Activated T-cell treated with anti-CD3 and anti-CD28 coated beads, Interleukin-2, amount 50 U/mL, for 24 hours (primary cell): ENCODE results near the gene TMEM135.
"Not testable (repeated sequence)": the region's sequence is repeated elsewhere in the genome, so short reads cannot be mapped to it uniquely, and the experiment has no call there.

Experiments
- DNase-seq: peaks from one replicate; pipeline ENCODE4 v3.0.0-alpha.2; 2020
- H3K27ac Mint-ChIP-seq: 2 replicates; pipeline ENCODE4 v1.8.0; 2020; ENCODE audit warnings: mild to moderate bottlenecking, mixed read lengths
- H3K27me3 Mint-ChIP-seq: 2 replicates; pipeline ENCODE4 v1.8.0; 2020; ENCODE audit warnings: mixed read lengths
- H3K36me3 Mint-ChIP-seq: 2 replicates; pipeline ENCODE4 v1.8.0; 2020; ENCODE audit warnings: low read depth, mixed read lengths
- H3K4me1 Mint-ChIP-seq: 2 replicates; pipeline ENCODE4 v1.8.0; 2020; ENCODE audit warnings: low read depth, mixed read lengths
- H3K4me3 Mint-ChIP-seq: 2 replicates; pipeline ENCODE4 v1.8.0; 2020; ENCODE audit warnings: mild to moderate bottlenecking, moderate library complexity, mixed read lengths
- H3K9me3 Mint-ChIP-seq: 2 replicates; pipeline ENCODE4 v1.8.0; 2020; ENCODE audit warnings: mixed read lengths

The TMEM135 gene

GRCh38 chr11:87271951-87272350 lies 234.2 kb downstream of the TMEM135 start:
- not testable (repeated sequence) for DNase-seq, H3K27ac Mint-ChIP-seq, H3K4me1 Mint-ChIP-seq, H3K9me3 Mint-ChIP-seq, H3K27me3 Mint-ChIP-seq, H3K4me3 Mint-ChIP-seq, H3K36me3 Mint-ChIP-seq

- DNase-seq: no peak
- Mint-ChIP-seq H3K27me3 (no peaks in the 10 kb centered on the region), H3K27ac (no peak overlapping the region), H3K36me3 (no peaks in the 10 kb centered on the region), H3K4me3 (no peak overlapping the region), H3K9me3 (no peaks in the 10 kb centered on the region), H3K4me1 (no peaks in the 10 kb centered on the region)
Measured at GRCh38 chr11:87275176-87275575, 237.4 kb downstream of the TMEM135 start.

- H3K4me3 Mint-ChIP-seq: no peak overlapping the region
- DNase-seq: no peak
Measured at GRCh38 chr11:87280143-87280542, 242.4 kb downstream of the TMEM135 start.

GRCh38 chr11:87281496-87281895 lies 243.8 kb downstream of the TMEM135 start:
- H3K36me3 Mint-ChIP-seq: peaks cover 8% of the 10 kb centered on the region
- no peak overlapping the region for H3K27ac Mint-ChIP-seq
- DNase-seq: no peak
- H3K27me3 Mint-ChIP-seq: no peaks in the 10 kb centered on the region
- no peaks in the 10 kb centered on the region for H3K9me3 Mint-ChIP-seq
- no peak overlapping the region for H3K4me3 Mint-ChIP-seq
- H3K4me1 Mint-ChIP-seq: no peaks in the 10 kb centered on the region

More at GRCh38 chr11:87280143-87280542, 242.4 kb downstream of the TMEM135 start:
- Mint-ChIP-seq H3K36me3 (peaks cover 2% of the 10 kb centered on the region), H3K4me1 (no peaks in the 10 kb centered on the region), H3K9me3 (no peaks in the 10 kb centered on the region), H3K27ac (no peak overlapping the region), H3K27me3 (no peaks in the 10 kb centered on the region)

- Mint-ChIP-seq H3K27me3 (no peaks in the 10 kb centered on the region), H3K9me3 (no peaks in the 10 kb centered on the region), H3K27ac (no peak overlapping the region), H3K4me1 (no peaks in the 10 kb centered on the region), H3K36me3 (peaks cover 8% of the 10 kb centered on the region), H3K4me3 (no peak overlapping the region)
- no peak for DNase-seq
Measured at GRCh38 chr11:87284306-87284705, 246.6 kb downstream of the TMEM135 start.

GRCh38 chr11:87285674-87286073 lies 247.9 kb downstream of the TMEM135 start:
- not testable (repeated sequence) for DNase-seq, H3K4me3 Mint-ChIP-seq, H3K4me1 Mint-ChIP-seq, H3K36me3 Mint-ChIP-seq, H3K27me3 Mint-ChIP-seq, H3K9me3 Mint-ChIP-seq, H3K27ac Mint-ChIP-seq

GRCh38 chr11:87286338-87286737 lies 248.6 kb downstream of the TMEM135 start:
- DNase-seq: no peak
- Mint-ChIP-seq H3K27me3 (no peaks in the 10 kb centered on the region), H3K4me1 (no peaks in the 10 kb centered on the region), H3K36me3 (peaks cover 8% of the 10 kb centered on the region), H3K27ac (no peak overlapping the region), H3K9me3 (no peaks in the 10 kb centered on the region), H3K4me3 (no peak overlapping the region)

- Mint-ChIP-seq H3K4me1 (no peaks in the 10 kb centered on the region), H3K27me3 (no peaks in the 10 kb centered on the region), H3K9me3 (no peaks in the 10 kb centered on the region), H3K36me3 (peaks cover 4% of the 10 kb centered on the region), H3K4me3 (no peak overlapping the region), H3K27ac (no peak overlapping the region)
- no peak for DNase-seq
Measured at GRCh38 chr11:87290304-87290922, 252.7 kb downstream of the TMEM135 start.

- Mint-ChIP-seq H3K4me3 (no peak overlapping the region), H3K27me3 (no peaks in the 10 kb centered on the region), H3K36me3 (peaks cover 5% of the 10 kb centered on the region), H3K9me3 (no peaks in the 10 kb centered on the region), H3K4me1 (no peaks in the 10 kb centered on the region), H3K27ac (no peak overlapping the region)
- no peak for DNase-seq
Measured at GRCh38 chr11:87292598-87292997, 254.9 kb downstream of the TMEM135 start.

GRCh38 chr11:87295237-87295636 lies 257.5 kb downstream of the TMEM135 start:
- DNase-seq: no peak
- no peaks in the 10 kb centered on the region for H3K9me3 Mint-ChIP-seq
- H3K4me3 Mint-ChIP-seq: no peak overlapping the region
- no peak overlapping the region for H3K27ac Mint-ChIP-seq
- H3K36me3 Mint-ChIP-seq: peaks cover 8% of the 10 kb centered on the region
- H3K4me1 Mint-ChIP-seq: peaks cover 2% of the 10 kb centered on the region
- H3K27me3 Mint-ChIP-seq: no peaks in the 10 kb centered on the region

- no peaks in the 10 kb centered on the region for H3K9me3 Mint-ChIP-seq
- no peak overlapping the region for H3K27ac Mint-ChIP-seq
- peaks cover 2% of the 10 kb centered on the region for H3K4me1 Mint-ChIP-seq
- DNase-seq: no peak
- peaks cover 8% of the 10 kb centered on the region for H3K36me3 Mint-ChIP-seq
- H3K4me3 Mint-ChIP-seq: no peak overlapping the region
- no peaks in the 10 kb centered on the region for H3K27me3 Mint-ChIP-seq
Measured at GRCh38 chr11:87296627-87297026, 258.9 kb downstream of the TMEM135 start.

- DNase-seq: no peak
- Mint-ChIP-seq H3K36me3 (peaks cover 10% of the 10 kb centered on the region), H3K27ac (no peak overlapping the region), H3K9me3 (no peaks in the 10 kb centered on the region), H3K4me1 (peaks cover 2% of the 10 kb centered on the region), H3K4me3 (no peak overlapping the region), H3K27me3 (no peaks in the 10 kb centered on the region)
Measured at GRCh38 chr11:87298155-87298554, 260.4 kb downstream of the TMEM135 start.

GRCh38 chr11:87299041-87299481 lies 261.3 kb downstream of the TMEM135 start:
- Mint-ChIP-seq H3K4me3 (no peak overlapping the region), H3K9me3 (no peaks in the 10 kb centered on the region), H3K4me1 (peaks cover 2% of the 10 kb centered on the region), H3K27me3 (no peaks in the 10 kb centered on the region), H3K27ac (no peak overlapping the region), H3K36me3 (peaks cover 18% of the 10 kb centered on the region)
- no peak for DNase-seq

- no peaks in the 10 kb centered on the region for H3K27me3 Mint-ChIP-seq
- DNase-seq: no peak
- H3K36me3 Mint-ChIP-seq: peaks cover 21% of the 10 kb centered on the region
- no peaks in the 10 kb centered on the region for H3K9me3 Mint-ChIP-seq
- H3K4me1 Mint-ChIP-seq: peaks cover 2% of the 10 kb centered on the region
- H3K27ac Mint-ChIP-seq: no peak overlapping the region
- H3K4me3 Mint-ChIP-seq: no peak overlapping the region
Measured at GRCh38 chr11:87300640-87301380, 263.1 kb downstream of the TMEM135 start.

GRCh38 chr11:87301785-87302540 lies 264.2 kb downstream of the TMEM135 start:
- H3K4me1 Mint-ChIP-seq: peaks cover 2% of the 10 kb centered on the region
- H3K9me3 Mint-ChIP-seq: no peaks in the 10 kb centered on the region
- H3K4me3 Mint-ChIP-seq: no peak overlapping the region
- H3K27me3 Mint-ChIP-seq: no peaks in the 10 kb centered on the region
- peaks cover 20% of the 10 kb centered on the region for H3K36me3 Mint-ChIP-seq
- no peak overlapping the region for H3K27ac Mint-ChIP-seq
- no peak for DNase-seq
